GM20000 (cell line): ENCODE data around the gene DBH.

Experiments
- DNase-seq: peaks from one replicate; pipeline ENCODE4 v3.0.0; 2012; ENCODE audit warnings: low spot score
- TF ChIP-seq, protein P1 (sequence below): IDR thresholded peaks from 2 replicates; pipeline ENCODE4 v1.5.1; 2012; ENCODE audit warnings: mild to moderate bottlenecking, control low read depth; ENCODE audit errors: extremely low read depth, missing control alignments

DBH gene

DNA sequence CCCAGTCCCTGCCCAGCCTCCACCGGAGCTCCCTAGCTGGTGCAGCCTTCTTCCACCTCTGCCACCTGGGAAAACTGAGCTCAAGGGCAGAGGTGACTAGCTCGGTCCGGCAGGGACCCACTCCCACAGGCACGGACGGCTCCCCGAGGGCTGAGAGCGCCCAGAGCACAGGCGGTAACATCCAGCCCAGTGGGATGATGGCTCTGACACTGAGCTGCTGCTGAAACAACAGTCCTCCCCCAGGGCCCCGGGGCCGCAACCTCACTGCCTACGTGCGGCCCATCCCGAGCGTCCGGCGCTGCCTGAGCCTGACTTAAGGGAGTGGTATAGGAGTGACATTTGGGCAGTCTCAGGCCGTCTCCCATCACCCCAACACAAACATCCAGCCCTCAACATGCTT lies 30.7 kb upstream of the DBH start:
- DNase-seq = no peak
- TF ChIP-seq, protein P1, sequence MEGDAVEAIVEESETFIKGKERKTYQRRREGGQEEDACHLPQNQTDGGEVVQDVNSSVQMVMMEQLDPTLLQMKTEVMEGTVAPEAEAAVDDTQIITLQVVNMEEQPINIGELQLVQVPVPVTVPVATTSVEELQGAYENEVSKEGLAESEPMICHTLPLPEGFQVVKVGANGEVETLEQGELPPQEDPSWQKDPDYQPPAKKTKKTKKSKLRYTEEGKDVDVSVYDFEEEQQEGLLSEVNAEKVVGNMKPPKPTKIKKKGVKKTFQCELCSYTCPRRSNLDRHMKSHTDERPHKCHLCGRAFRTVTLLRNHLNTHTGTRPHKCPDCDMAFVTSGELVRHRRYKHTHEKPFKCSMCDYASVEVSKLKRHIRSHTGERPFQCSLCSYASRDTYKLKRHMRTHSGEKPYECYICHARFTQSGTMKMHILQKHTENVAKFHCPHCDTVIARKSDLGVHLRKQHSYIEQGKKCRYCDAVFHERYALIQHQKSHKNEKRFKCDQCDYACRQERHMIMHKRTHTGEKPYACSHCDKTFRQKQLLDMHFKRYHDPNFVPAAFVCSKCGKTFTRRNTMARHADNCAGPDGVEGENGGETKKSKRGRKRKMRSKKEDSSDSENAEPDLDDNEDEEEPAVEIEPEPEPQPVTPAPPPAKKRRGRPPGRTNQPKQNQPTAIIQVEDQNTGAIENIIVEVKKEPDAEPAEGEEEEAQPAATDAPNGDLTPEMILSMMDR = no peak

DNA sequence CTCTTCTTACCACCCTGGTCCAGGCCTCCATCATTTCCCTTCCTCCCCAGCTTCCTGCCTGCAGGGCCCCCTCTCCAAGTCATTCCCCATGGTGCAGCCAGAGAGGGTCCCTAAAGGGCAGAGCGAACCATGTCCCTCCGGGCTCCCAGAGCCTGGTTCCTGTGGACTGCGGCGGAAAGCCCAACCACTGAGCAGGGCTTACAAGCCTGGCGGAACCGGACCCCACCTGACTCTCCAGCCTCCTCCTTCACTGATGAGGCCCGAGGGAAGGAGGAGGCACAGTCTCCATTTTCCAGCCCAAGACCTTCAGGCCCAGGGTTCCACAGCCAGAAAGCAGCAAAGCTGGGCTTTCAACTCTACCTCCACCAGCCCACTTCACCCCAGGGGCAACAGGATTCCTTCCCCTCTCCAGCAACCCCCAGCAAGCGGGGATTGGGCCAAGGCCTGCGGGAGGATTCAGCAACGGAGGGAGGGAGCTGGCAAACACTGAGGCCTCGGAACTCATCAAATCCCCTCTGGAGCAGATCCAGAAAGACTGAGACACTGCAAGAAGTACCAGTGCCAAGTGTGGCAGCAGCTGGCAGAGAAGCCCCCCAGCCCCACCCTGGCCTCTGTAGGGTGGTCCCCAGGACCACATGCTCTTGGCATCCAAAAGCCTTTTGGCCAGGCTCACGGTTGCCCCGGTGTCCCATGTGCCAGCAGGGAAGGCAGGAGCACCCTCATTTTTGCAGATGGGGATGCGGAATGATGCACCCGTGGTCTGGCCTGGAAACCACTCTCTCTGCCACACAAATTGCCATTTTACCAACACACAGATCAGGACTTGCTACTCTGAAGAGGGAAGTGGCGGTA lies 30.1 kb upstream of the DBH start:
- TF ChIP-seq, protein P1 = no peak
- no peak for DNase-seq

DNA sequence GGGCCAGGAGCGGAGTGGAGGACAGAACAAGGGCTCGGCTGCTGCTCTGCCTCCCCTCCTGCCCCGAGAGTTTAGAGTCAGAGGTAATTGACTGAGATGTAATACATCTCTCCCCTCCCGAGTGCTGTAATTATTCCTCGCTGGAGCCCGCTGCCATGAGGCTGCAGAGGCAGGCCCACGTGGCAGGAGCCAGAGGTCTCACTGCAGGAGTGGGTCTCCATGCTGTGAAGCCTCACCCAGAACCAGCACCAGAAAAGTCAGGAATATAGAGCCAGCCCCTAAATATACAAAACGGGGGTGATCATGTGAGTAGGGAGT lies 29.5 kb upstream of the DBH start:
- TF ChIP-seq, protein P1 = no peak
- no peak for DNase-seq

DNA sequence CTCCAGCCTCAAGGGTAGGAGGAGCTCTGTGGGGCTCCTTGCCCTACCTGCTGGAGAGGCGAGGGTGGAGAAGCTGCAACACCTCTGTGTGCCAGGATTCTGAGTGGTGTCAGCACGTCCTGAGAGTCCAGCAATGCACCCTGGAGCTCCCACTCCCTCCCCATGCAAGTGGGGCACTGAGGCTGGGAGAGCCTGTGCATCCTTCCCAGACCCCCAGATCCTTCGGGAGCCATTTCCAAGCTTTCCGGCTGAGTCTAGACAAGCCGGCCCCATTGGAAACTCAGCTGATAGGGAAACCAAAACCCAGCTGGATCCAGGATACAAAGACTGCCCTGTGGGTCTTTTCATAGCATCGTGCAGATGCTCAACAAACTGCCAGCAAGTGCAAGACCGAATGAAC lies 28.8 kb upstream of the DBH start:
- TF ChIP-seq, protein P1 = no peak
- DNase-seq = no peak

DNA sequence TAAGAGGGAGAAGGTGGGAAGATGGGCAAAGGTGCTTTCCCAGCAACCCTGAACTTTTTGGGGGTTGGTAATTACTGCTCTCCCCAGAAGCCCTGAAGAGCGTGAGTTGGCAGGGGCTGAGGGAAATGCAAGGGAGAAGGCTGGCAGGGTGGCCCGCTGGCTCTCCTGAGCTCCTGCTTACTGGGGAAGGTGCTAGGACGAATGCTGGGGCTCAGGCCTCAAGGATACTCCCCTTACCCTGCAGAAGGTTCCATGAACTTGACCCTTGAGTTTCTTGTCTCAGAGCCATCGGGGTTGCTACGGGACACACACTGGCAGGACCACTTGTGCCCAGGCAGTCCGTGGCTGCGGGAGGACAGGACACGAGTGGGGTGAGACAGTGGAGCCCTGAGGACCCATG lies 28.2 kb upstream of the DBH start:
- DNase-seq = no peak
- TF ChIP-seq, protein P1 = no peak

DNA sequence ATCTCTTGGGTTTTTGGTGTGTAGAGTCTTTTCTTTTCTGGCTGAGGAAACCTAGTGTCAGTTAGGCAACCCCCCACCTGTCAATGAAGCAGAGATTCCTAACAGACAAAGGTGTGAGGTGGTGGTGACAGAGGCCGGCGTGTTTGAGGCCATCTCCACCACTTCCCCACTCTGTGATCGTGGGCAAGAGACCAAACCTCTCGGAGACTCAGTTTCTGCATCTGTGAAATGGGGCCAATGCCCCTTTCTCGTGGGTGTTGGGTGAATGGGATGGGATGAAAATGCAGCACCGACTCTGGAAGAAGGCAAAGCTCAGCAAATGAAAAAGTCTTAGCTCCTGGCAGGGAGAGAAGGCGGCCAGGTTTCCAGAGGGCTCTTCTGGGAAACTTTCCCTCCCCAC lies 27.8 kb upstream of the DBH start:
- TF ChIP-seq, protein P1 = no peak
- DNase-seq = no peak

DNA sequence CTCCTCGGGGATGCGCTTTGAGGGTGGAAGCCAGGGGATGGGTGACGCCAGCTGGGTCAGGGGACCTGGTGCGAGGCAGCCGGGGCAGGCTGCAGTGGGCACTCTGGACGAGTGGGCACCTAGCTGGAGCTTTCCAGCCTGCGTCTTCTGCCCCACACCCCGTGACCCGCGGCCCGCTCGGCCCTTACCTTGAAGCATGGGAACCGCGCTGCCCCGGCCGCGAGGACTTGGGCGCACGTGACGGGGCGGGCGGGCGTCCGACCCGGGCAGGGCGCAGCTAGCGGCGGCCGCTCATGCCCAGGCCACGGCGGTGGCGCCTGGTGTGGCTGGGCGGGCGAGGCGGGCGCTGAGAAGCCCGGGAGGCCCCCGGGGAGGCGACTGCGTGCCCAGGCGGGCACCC lies 27.3 kb upstream of the DBH start:
- TF ChIP-seq, protein P1 = no peak
- no peak for DNase-seq
